Hippocampal formation (tissue), 2 donors: ENCODE results near the gene ANKS1B.
"Not testable (repeated sequence)": the region's sequence is repeated elsewhere in the genome, so short reads cannot be mapped to it uniquely, and the experiment has no call there.

Experiments
- DNase-seq, 2 donors: peaks; one replicate each; lab custom pipeline; 2025; lab: John Stamatoyannopoulos, UW

Gene ANKS1B

DNA sequence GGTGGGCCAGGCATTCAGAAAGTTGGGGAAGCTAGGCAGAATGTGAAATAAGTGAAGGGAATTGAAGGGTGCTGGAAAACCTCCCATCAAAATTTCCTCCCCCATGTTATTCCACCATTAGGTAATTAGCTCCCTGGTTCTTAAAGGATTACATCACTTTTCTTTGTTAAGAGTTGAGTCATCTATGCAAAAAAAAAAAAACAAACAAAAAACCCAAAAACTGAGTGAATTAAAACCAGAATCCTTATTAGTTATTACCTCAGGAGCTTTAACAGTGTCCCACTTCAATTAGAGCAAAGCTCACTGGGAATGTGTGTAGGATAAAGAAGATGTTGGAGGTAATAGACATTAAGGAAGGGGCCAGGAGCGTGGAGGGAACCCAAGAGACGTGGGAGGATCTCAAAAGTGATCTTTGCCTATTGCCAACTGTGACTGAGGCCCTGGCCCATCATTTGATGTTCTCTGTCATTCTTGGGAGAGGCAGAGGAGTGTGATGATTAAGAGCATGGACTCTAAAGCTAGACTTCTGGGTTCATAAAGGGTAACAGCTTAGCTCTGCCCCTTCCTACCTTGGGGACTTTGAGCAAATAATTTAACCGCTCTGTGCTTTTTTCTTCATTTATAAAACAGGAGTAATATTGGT, 975.0 kb downstream of the ANKS1B start:
- DNase-seq, result no peak

DNA sequence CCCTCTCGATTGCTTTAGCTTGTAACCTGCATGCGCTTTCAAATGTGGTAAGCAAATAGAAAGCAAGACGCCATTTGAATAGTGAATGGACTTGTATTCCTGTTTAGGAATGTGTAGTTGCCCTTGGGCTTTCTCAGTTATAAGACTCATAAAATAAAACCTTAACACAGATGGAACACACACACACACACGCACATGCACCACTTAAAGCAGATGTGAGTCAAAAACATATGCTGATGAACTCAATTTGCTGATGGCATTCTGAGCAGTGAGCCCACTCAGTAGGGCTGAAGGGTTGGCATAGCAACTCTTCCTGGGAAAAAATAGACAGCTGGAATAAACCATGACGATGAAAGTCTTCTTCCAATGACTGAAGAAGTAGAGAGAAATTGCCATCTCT, 979.1 kb downstream of the ANKS1B start:
- DNase-seq, result no peak

DNA sequence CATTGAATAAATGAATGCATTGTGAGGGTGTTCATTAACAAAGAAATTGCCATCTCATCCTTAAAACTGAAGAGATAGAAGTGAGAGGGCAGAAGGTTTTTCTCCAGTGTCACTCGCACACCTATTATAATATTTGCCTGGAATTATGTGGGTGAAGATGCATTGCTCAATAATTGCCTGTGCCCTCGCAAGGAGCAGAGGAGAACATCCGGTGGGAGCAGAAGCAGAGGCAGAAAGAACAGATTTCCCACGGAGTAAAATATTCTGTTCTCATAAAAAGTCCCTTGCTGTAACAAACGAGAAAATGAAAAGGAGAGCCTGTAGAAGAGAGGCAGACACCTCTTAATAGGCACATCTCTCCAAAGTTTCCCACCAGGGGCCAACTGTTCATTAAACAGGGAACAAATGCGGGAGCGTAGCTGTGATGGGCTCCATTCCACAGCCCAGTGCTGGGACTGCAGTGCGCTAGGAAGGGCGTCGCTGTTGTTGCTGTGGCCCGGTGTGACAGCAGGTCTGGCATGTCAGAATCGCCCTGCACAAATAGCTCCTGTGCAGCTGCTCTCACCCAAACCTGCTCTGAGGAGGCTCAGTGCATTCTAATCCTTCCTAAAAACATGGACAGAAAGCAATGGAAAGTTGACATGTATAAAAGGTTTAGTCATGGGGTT, 979.8 kb downstream of the ANKS1B start:
- DNase-seq, result no peak

DNA sequence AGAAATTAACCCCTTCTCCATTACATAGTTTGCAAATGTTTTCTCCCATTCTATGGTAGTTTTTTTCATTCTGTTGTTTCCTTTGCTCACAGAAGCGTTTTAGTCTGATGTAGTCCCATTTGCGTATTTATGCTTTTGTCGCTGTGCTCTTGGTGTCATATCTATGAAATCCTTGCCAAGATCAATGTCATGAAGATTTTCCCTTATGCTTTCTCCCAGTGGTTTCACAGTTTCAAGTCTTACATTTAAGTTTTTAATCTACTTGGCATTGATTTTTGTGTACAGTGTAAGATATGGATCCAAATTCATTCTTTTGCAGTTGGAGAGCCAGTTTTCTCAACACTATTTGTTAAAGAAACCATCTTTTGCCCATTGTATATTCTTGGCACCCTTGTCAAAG, 982.0 kb downstream of the ANKS1B start:
- no peak for DNase-seq

DNA sequence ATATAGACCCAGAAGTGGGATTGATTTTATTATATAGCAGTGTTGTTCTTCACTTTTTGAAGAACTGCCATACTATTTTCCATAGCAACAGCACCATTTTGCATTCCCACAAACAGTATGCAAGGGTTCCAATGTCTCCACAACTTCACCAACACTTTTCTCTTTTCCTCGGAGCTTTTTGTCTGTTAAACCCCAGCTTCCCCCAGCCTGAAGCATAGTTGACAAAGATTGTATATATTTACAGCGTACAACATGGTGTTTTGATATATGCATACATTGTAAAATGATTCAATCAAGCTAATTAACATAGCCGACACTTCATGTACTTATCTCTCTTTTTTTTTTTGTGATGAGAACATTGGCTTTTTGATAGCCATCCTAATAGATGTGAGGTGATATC, 982.6 kb downstream of the ANKS1B start:
- no peak for DNase-seq

DNA sequence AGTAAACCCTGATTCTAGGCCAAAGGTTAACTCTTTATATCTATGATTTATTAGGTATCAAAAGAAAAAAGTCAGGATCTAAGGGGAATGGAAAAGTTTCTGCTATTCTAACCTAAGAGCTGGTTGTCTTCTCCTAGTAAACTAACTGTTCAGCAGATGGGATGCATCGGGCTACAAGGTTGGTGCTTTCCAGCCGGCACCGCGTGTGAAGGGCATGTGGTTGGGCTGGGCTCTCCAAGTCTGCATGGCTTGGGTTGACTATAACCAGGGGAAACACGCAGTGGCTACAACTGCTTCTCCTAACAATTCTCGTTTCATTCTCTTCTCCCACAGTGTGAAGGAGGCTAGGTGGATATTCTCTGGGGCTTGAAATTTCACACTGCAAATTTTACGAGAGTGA, 985.2 kb downstream of the ANKS1B start:
- no peak for DNase-seq

DNA sequence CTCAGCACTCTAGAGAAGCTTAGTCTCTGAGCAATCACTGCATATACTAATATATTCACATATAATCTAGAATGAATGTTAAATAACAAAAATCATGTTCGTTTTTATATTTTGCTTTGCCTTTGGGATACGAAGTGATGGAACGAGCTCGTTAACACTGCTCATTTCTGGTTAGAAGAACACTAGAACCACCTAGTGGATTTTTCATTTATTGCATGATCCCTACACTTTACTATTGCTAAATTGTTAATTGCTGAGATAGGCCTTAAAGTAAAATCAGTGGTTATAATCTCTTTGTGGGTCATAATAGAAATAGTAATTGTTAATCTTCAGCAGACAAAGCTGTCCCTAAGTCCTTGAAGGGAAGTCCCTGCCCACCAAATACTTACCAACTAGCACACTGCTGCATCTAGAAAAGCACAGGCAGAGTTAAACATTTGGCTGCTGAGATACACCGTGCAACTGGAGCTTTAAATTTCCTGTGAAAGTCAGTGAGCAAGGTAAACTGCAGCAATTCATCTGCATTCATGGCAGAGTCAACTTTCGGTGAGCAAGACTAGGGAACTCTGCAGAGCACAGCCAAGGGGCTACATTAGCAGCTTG, 985.9 kb downstream of the ANKS1B start:
- peak in 1 of 2 donors; percentile 78 for DNase-seq

DNA sequence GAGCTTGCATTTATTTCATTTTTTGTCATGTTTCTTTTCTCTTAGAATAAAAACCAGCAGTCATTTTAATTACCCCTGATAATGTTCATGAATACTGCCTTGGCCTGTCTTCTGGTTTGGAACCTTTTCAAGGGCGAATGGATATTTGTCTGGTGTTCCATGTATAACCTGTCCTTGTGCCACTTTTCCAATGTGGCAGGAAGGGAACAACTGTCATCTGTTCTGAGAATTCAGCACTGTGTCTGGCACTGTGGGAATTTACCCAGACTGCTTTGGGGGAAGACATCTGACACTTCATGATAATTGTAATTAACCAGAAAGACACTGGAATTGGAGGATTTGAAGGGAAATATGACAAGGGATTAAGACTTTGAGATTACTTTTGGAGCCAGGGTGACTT, 986.8 kb downstream of the ANKS1B start:
- no peak for DNase-seq

DNA sequence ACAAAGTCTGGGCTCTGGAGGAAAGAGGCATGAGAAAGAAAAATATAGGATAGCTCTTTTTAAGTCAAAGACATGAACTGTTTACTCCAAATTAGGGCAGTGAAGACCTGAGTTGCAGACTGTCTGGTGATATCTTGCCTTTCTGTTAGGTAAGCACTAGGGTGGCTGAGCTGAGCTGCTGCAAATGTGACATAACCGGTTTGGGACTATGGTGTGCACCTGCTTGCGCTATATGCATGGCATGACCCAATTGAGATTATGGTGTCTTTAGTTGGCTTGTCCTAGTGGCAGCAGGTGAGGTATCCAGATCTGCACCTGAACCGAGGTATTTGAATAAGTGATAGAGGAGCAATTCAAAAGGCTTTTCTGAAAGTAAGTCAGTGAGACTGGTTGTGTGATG, 994.1 kb downstream of the ANKS1B start:
- DNase-seq, result no peak

DNA sequence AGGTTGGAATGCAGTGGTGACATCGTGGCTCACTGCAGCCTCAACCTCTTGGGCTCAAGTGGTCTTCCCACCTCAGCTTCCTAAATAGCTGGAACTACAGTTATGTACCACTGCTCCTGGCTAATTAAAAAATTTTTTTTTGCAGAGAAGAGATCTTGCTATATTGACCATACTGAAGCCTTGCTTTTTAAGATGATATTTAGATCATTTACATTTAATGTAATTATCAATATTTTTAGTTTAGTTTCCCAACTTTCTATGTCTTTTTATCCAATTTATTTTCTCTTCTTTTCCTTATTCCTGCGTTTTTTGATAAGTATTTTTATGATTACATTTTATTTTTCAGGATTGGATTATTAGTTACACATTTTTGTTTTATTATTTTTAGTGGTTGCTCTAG, 999.6 kb downstream of the ANKS1B start:
- DNase-seq, result no peak

DNA sequence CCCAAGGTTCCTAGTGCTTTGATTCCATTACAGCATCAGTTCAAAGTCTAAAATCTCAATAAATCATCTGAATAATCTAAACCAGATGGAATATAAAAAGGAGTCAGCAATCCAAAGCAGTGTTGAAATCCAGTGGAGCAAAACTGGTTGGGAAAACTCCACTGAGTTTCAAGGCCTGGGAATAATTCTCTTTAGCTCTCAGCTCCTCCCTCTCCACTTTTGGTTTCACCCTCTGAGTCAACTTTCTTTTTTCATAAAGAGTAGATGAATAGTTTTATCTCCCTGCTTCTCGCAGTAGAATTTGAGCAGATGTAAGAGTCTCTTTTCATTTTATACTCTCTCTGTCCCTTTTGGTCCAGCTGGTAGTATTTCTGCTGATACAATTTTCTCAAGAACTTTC, 1001.1 kb downstream of the ANKS1B start:
- no peak for DNase-seq

DNA sequence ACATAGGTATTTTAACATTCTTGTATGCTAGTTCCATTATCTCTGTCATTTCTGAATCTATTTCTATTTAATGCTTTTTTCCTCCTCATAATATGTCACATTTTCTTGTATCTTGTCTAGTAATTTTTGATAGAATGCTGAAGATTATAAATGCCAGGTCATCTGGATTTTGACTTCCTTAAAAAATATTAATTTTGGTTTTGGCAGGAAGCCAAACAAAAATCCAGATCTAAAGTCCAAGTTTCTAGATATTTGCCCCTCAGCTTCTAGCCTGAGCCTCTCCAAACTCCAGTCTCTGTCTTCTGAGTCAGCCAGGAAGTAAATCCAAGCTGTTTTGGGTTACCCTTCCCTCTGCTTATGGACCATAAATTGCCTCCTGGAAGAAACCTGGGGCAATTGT, 1004.2 kb downstream of the ANKS1B start:
- no peak for DNase-seq

DNA sequence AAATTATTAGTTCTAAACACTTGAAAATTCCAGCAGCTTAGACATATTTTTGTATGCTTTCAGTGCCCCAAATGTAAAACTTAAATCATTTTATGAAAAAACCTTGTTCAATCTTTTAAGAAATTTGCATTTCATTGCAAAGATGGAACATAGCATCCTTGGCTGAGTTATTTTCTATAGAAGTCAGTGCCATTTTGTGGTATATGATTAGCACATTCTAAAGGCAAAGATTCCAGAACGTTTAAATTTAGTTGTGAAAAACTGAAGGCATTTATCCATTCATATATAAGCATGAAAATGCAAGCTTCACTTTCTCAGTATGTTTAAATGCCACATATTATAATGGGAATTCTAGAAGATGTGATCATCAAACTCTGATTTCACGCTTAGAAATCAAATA, 1007.5 kb downstream of the ANKS1B start:
- DNase-seq, result no peak

DNA sequence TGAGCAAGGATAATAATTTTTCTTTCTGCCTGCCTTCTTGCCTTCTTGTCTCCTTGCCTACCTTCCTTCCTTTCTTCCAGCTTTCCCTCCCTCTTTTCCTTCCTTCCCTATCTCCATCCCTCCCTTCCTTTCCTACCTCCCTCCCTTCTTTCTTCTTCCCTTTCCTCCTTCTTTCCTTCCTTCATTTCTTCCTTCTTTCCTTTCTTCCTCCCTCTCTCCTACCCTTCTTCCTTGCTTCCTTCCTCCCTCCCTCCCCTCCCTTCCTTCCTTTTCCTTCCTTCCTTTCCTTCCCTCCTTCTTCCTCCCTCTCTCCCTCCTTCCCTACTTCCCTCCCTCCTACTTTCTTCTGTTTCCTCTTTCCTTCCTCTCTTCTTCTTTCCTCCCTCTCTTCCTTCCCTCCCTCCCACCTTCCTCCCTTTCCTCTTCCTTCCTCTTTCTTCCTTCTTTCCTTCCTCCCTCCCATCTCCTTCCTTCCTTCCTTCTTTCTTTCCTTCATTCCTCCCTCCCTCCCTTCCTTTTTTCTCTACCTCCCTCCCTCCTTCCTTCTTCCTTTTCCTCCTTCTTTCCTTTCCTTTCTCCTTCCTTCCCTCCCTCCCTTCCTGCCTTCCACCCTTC, 1009.9 kb downstream of the ANKS1B start:
- no peak for DNase-seq

DNA sequence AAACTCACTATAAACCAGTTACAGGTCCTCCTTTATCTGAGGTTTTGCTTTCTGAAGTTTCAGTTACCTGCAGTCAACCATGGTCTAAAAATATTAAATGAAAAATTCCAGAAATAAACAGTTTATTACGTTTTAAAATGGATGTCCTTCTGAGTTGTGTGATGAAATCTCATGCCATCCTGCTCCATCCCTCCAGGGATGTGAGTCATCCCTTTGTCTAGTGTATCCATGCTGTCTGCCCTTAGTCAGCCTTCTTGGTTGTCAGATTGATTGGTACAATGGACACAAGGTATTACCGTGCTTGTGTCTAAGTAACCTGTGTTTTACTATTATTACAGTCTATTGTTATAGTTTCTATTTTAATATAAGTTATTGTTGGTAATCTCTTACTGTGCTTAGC, 1011.3 kb downstream of the ANKS1B start:
- DNase-seq, result no peak

DNA sequence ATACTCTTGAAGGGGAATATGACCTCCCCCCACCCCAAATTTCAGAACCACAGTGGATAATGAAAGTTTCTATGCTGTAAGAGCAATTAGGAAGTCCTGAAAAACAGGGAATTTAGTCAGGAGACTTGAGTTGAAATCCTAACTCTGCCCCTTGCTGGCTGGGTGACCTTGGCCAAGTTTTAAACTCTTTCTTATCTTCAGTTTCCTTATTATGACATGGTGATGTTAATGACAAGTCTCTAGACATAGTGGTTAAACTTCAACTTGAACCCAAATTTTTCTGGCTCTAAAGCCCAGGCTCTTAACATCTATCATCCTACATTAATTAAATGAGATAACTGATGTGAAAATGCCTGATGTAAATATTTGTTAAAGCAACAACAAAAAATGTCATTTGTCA, 1013.8 kb downstream of the ANKS1B start:
- DNase-seq, result no peak

DNA sequence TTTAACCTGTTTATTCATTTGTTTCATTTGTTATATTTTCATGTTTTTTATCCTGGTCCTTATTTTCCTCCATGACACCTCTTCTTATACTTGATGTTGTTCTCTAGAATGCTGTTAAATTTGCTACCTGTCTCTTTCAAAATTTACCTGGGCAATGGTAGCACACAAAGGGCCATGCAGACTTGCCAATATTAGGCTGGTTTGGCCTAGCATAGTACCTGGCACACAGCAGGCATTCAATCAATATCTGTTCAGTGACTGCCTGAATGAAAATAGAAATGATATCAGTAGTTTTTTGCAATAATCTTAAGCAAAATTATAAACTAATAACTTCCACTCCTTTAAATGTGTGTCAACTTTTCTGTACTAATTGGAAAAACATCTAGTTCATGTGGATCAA, 1014.5 kb downstream of the ANKS1B start:
- no peak for DNase-seq

DNA sequence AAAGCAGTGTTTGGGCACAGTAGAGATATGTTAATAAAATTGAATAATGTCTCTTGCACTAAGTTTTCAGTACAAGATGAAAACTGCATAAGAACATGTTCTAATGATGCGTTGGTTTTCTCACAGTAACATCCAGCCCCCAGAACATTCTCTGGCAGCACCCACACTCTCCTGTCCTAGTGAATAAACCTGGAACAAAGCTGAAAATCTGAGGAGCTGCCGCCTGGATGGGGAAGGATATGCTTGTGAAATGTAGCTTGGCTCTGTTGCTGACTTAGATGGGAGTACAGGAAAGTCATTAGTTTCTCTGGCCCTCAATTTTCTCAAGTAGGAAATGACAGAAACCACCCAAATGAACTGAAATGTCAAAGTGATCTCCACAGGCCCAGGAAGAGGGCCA, 1015.8 kb downstream of the ANKS1B start:
- DNase-seq, result no peak

DNA sequence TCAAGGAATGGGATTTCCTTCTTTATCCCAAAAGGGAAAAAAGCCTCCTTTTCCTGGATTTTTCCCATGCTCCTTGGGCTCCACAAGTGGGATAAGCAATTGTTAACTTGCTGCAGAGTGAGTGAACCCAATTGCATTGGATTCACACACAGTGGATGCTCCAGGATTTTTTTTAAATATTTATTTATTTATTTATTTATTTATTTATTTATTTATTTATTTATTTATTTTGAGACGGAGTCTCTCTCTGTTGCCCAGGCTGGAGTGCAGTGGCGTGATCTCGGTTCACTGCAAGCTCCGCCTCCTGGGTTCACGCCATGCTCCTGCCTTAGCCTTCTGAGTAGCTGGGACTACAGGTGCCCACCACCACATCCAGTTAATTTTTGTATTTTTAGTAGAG, 1027.6 kb downstream of the ANKS1B start:
- not testable (repeated sequence) for DNase-seq

DNA sequence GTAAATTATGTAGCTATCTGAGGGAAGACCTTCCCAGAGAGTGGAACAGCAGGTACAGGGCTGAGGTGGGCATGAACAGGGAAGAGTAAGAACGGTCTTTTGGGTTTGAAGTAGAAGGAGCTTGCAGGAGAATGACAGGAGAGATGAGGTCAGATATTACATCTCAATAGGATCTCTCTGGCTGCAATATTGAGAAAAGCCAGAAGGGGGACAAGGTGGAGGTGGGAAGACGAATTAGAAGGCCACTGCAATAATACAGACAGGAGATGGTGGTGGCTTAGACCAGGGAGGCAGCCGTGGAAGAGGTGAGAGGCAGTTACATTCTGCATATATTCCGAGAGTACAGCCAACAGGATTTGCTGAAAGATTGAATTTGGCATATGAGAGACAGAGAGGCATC, 1029.5 kb downstream of the ANKS1B start:
- DNase-seq, result no peak

DNA sequence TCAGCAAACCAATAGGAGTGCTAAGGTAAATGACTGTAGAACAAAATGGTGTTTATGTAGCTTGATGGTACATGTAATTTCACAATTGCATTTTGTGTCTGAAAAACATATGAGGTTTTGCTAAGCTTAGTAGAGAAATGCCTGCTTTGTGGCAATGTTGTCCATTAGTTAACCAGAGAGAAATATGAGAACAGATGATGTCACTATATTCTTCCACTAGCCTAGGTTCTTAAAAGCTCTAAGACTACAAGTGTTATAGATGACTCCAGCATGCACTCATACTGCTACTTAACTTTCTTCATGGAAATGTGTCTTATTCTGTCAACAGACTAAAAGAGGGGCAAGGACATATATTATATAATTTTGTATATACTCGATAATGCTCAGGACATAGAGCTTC, 1030.2 kb downstream of the ANKS1B start:
- no peak for DNase-seq

DNA sequence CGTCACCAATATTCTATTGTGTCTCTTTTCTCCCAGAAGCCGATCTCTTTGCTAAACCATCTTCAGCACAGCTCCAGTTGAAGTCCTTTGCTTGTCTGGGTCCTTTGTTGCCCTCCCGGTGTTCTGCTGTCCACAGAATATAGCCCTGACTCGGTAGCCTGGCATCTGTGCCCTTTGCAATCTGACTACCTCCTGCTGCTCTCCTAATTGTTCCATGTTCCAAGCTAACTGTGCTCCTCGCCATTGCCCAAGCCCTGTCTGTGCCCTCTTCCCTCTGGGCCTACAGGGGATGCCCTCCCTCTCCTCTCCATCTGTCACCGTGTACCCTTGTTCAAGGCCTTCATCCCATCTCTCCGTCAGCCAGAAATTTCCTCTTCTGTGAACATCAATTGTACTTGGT, 1033.3 kb downstream of the ANKS1B start:
- DNase-seq, result no peak

DNA sequence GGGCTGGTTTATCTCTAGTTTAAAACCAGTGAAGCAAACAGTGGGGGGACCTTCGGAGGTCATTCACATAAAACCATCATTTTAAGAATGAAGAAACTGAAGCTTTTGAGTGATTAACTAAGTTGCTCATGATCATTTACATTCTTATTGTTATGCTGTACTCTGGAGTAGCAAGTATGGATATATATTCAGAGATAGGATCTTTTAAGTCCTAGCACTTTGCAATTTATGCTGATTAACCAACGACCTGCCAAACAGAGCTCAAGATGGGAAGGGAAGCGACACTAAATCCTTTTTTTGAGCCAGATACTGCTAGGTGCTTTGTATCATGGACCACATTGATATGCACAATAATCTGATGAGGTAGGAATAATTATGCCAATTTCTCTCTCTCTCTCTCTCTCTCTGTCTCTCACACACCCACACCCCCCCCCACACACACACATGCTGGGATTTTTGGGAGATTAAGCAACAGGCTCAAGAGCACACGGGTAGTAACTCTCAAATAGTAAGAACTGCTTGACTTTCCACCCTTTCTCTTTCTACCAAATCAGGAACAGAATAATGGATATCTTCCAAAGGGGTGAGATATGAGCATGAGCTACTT, 1036.3 kb downstream of the ANKS1B start:
- DNase-seq, result no peak
